ENCODE data around the gene LRRC8D. TPM values are rescaled to one million over a fixed set of nuclear protein-coding genes. Genes with fewer than 3 reads are reported as not detected.

The LRRC8D gene
- total and polyA plus RNA-seq, 9 of the 15 experiments (the other 6 are each of a cell fraction or from before 2014, with no cell fraction given), result 3.4 to 53.9 (median 15.9) TPM

DNA sequence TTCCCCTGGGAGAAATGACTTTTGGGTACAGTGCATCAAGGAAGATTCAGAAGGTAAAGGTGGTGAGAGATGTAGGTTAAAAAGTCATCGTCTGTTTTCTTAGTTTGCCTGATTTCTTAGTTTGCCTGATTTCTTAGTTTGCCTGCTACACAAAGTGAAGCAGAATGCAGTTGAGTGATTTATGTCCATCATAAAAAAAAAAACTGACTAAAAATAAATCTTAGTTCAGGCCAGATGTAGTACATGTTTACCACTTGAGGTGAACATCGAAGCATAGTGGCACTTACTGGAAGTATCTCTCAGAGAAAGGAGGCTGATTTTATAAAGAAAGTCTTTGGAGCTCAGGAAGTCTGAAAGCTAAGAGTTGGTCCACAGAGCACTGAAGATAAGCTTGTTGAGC lies 79.5 kb downstream of the LRRC8D start (continued):
- TF ChIP-seq, protein P1, sequence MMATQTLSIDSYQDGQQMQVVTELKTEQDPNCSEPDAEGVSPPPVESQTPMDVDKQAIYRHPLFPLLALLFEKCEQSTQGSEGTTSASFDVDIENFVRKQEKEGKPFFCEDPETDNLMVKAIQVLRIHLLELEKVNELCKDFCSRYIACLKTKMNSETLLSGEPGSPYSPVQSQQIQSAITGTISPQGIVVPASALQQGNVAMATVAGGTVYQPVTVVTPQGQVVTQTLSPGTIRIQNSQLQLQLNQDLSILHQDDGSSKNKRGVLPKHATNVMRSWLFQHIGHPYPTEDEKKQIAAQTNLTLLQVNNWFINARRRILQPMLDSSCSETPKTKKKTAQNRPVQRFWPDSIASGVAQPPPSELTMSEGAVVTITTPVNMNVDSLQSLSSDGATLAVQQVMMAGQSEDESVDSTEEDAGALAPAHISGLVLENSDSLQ (IDR thresholded peaks at IDR 0.05), result peak; percentile 31; the same call in 1 of the 2 replicates
- no peak for TF ChIP-seq U2AF2 (optimal IDR thresholded peaks at IDR 0.05; ENCODE audit: low read depth, low read length)

DNA sequence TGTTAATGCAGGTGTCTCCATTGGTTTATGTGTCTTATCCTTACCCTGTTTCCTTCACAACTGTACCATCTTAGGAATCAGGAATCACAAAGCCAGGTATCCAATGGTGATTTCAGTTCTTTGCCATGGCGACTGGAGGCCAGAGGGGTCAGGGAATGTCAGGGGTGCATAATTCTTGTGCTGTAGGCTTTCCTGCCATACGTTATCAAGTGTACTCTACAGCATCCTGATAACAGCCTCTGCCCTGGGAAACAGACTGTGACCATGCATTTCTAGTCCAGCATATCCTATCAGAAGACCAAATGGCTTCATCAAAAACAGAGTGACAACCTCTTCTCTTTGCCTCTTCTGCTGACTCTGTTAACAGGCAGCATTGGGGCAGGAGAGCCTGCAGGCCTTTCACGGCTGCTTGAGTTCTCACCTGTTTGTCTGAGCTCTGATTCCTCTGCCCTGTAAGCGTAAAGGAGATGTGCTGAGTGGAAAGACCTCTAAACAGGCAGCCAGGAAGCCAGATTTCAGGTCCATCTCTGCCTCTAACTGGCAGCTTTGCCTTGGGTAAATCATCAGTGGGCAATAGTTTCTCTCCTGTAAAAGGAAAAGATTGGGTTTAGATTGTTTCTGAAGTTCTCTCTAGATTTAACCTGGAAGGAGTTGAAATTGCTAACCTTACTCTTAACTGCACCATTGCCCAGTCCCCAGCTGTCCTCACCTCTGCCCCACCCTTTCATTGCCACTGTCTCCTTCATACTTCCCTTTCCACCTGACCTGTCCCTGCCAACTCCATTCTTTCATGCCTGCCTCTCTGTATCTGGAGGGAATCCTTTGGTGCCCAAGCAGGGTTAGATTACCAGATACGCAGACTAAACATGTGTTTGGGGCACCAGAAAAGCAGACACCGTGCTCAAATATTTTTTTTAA lies 80.2 kb downstream of the LRRC8D start:
- CTCF ChIA-PET (ENCODE audit: low intra/inter-chr PET ratio), result no interaction called here
- H3K4me2 ChIP-seq (ENCODE audit: insufficient read depth, low read length), result peak overlapping the region; percentile 63
- ATAC-seq (peak; percentile 32), FAIRE-seq (peak; percentile 82), DNase-seq (ENCODE audit: extremely low read depth in 1 of 4, low spot score in 3 of 4) (peak in 2 of 4 experiments; percentile 52 to 83)
- BruUV-seq (replicated peaks), result no TSS peak
- POLR2A ChIA-PET, result interaction anchor here (1.2 to 1.5 kb wide), 2 partner anchors 12 to 23 kb away, joined by 3 read pairs; no protein-coding TSS in a partner anchor
- 26% methylated on average over 6 of the region's 6 CpGs for WGBS (ENCODE audit: insufficient coverage, low coverage, missing lambda C conversion rate)
- no peaks in the 10 kb centered on the region for H4K20me1 ChIP-seq (replicated peaks; ENCODE audit: control insufficient read depth, insufficient read depth, low read length)
- H3K4me1 ChIP-seq (replicated peaks in 1 of 2; ENCODE audit: control insufficient read depth in 2 of 2, insufficient read depth in 2 of 2, low read length in 2 of 2), result peaks cover 35 to 97% of the 10 kb centered on the region in 2 experiments
- no peaks in the 10 kb centered on the region for H3K9me3 ChIP-seq (replicated peaks; ENCODE audit: control insufficient read depth, insufficient read depth, low read depth, low read length)
- peaks cover 93% of the 10 kb centered on the region for H3K79me2 ChIP-seq (ENCODE audit: control insufficient read depth, insufficient read depth, low read length)
- H3K27ac ChIP-seq (ENCODE audit: extremely low read depth, low read depth, low read length), result peak overlapping the region; percentile 85
- H3K4me3 ChIP-seq, result no peak overlapping the region
- no peaks in the 10 kb centered on the region for H3K9me1 ChIP-seq (ENCODE audit: control insufficient read depth, insufficient read depth, low read length)
- intact Hi-C loops (cut with micrococcal nuclease), result loop anchor here (5.0 kb wide), 1 partner anchor 86 kb away; no protein-coding TSS in a partner anchor
- peak overlapping the region; percentile 72; a peak in 3 of 4 replicates for H3K9ac ChIP-seq (ENCODE audit: insufficient read depth in 1 of 2, low read depth in 2 of 2, low read length in 2 of 2)
- H3K27me3 ChIP-seq (ENCODE audit: control insufficient read depth in 2 of 2, insufficient read depth in 2 of 2, low read length in 2 of 2), result no peaks in the 10 kb centered on the region
- in situ Hi-C loops (cut with MboI), result no loop called here
- peaks cover 22% of the 10 kb centered on the region for H3K36me3 ChIP-seq (ENCODE audit: control insufficient read depth, insufficient read depth, low read length)
- no peak overlapping the region for H2AFZ ChIP-seq (ENCODE audit: low read depth, low read length)
- TF ChIP-seq MBD2 (IDR thresholded peaks at IDR 0.05; ENCODE audit: borderline replicate concordance, low read depth) (no peak), ZNF766 (CRISPR knock-in tag; conservative IDR thresholded peaks at IDR 0.05) (no peak), ARID1B (IDR thresholded peaks at IDR 0.05) (peak; percentile 69), SNRNP70 (optimal IDR thresholded peaks at IDR 0.05; ENCODE audit: low read depth, low read length) (no peak), SAFB (IDR thresholded peaks at IDR 0.05; ENCODE audit: borderline replicate concordance, low read depth, low read length) (no peak), CCAR2 (IDR thresholded peaks at IDR 0.05; ENCODE audit: low read depth, low read length) (no peak), TRIM28 (IDR thresholded peaks at IDR 0.05) (no peak), ZNF239 (CRISPR knock-in tag; IDR thresholded peaks at IDR 0.05) (no peak), EWSR1 (IDR thresholded peaks at IDR 0.05; ENCODE audit: borderline replicate concordance, low read depth, partially characterized antibody) (no peak), NR2C2 (CRISPR knock-in tag; IDR thresholded peaks at IDR 0.05) (0 out of 2 replicates have a peak, but pooled peaks have one; percentile 27), NR2C2 (tag; IDR thresholded peaks at IDR 0.05) (peak; percentile 30; the same call in 1 of the 2 replicates)
- TF ChIP-seq, protein P2, sequence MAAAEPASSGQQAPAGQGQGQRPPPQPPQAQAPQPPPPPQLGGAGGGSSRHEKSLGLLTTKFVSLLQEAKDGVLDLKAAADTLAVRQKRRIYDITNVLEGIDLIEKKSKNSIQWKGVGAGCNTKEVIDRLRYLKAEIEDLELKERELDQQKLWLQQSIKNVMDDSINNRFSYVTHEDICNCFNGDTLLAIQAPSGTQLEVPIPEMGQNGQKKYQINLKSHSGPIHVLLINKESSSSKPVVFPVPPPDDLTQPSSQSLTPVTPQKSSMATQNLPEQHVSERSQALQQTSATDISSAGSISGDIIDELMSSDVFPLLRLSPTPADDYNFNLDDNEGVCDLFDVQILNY (CRISPR knock-in tag; IDR thresholded peaks at IDR 0.05), result no peak
- TF ChIP-seq, protein P3, sequence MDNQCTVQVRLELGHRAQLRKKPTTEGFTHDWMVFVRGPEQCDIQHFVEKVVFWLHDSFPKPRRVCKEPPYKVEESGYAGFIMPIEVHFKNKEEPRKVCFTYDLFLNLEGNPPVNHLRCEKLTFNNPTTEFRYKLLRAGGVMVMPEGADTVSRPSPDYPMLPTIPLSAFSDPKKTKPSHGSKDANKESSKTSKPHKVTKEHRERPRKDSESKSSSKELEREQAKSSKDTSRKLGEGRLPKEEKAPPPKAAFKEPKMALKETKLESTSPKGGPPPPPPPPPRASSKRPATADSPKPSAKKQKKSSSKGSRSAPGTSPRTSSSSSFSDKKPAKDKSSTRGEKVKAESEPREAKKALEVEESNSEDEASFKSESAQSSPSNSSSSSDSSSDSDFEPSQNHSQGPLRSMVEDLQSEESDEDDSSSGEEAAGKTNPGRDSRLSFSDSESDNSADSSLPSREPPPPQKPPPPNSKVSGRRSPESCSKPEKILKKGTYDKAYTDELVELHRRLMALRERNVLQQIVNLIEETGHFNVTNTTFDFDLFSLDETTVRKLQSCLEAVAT (IDR thresholded peaks at IDR 0.05), result peak in 1 of 2 experiments; percentile 50; a peak in 1 of 4 replicates
- TF ChIP-seq, protein P4, sequence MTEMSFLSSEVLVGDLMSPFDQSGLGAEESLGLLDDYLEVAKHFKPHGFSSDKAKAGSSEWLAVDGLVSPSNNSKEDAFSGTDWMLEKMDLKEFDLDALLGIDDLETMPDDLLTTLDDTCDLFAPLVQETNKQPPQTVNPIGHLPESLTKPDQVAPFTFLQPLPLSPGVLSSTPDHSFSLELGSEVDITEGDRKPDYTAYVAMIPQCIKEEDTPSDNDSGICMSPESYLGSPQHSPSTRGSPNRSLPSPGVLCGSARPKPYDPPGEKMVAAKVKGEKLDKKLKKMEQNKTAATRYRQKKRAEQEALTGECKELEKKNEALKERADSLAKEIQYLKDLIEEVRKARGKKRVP (CRISPR knock-in tag; IDR thresholded peaks at IDR 0.05), result no peak; the same call in 1 of the 2 replicates
